Stimulated activated naive CD8-positive, alpha-beta T cell treated with anti-CD3 and anti-CD28 coated beads, Interleukin-15, amount 100 ng/mL, for 72 hours (primary cell): Measurements from ENCODE around the gene PLCB1.

Experiments used
- ATAC-seq: fragments of 150-1000 bp; cut with Tn5 transposase; 2 replicates; pipeline ENCODE4 v1.10.0; 2021; ENCODE audit warnings: mild to moderate bottlenecking, moderate library complexity
- DNase-seq, 2 donors: peaks; one replicate each; pipeline ENCODE4 v3.0.0; 2021 to 2022
- H3K27ac Mint-ChIP-seq, 2 donors: one replicate each; pipeline ENCODE4 v1.8.0; 2022; ENCODE audit warnings: mild to moderate bottlenecking in 2 of 2, mixed read lengths in 2 of 2, moderate library complexity in 2 of 2
- H3K27me3 Mint-ChIP-seq: one replicate; pipeline ENCODE4 v1.8.0; 2022; ENCODE audit warnings: mixed read lengths
- H3K4me1 Mint-ChIP-seq: one replicate; pipeline ENCODE4 v1.8.0; 2022; ENCODE audit warnings: mild to moderate bottlenecking, mixed read lengths
- H3K4me3 Mint-ChIP-seq, 2 donors: one replicate each; pipeline ENCODE4 v1.8.0; 2022; ENCODE audit warnings: mild to moderate bottlenecking in 2 of 2, mixed read lengths in 2 of 2, moderate library complexity in 1 of 2
- H3K9me3 Mint-ChIP-seq, 2 donors: one replicate each; pipeline ENCODE4 v1.8.0; 2022; ENCODE audit warnings: mixed read lengths in 2 of 2

Gene PLCB1

DNA sequence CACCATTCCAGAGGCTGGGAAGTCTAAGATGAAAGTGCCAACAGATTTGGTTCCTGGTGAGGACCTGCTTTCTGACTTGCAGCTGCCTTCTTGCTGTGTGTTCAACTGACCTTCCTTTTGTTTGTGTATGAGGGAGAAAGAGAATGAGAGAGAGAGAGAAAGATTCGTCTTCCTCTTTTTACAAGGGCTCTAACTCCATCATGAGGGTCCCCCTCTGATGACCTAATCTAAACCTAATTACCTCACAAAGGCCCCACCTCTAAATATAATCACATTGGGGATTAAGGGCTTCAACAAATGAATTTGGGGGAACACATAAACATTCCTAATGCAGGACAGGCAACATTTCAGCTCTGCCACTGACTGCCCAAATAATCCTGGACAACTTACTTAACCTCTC lies 130.7 kb downstream of the PLCB1 start:
- DNase-seq (no peak), ATAC-seq (no peak)
- no peaks in the 10 kb centered on the region for H3K27me3 Mint-ChIP-seq
- H3K4me1 Mint-ChIP-seq = no peaks in the 10 kb centered on the region
- H3K4me3 Mint-ChIP-seq = no peak overlapping the region
- no peak overlapping the region for H3K27ac Mint-ChIP-seq
- H3K9me3 Mint-ChIP-seq = no peaks in the 10 kb centered on the region

DNA sequence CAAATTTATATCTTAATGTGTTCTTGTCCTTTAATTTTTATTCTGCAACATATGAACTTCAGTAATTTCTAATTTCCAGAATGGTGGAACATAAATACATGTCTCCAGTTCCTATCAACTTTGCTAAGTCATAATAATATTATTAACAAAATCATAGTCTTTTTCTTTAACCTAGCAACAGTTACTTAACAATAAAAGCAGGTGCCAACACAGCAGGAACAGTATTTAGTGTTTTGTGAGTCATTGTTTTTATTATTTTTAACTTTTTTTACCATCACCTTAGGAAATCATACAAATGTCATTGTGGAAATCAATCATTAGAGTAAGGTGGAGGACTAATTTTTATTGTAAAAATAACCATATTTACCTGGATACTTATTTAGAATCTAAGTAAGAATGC lies 133.5 kb downstream of the PLCB1 start:
- no peaks in the 10 kb centered on the region for H3K9me3 Mint-ChIP-seq
- H3K4me1 Mint-ChIP-seq = no peaks in the 10 kb centered on the region
- DNase-seq (no peak), ATAC-seq (no peak)
- H3K4me3 Mint-ChIP-seq = no peak overlapping the region
- no peak overlapping the region for H3K27ac Mint-ChIP-seq
- H3K27me3 Mint-ChIP-seq = no peaks in the 10 kb centered on the region

DNA sequence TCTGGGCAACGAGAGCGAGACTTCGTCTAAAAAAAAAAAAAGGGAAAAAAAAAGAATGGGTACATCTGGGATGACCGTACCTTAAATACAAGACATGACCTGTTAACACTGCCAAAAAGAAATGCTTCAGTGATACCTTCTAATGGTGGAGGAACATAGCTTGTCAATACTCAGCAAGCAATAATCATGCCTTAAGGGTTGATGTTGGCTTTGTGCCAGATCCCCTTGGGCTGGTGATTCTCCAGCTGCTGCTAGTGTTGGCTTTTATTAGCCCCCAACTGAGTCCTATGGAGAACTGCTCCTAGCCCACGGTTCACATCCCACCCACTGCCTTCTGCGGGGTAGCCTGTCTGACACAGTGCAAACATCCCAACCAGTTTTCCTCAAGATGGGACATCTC lies 134.9 kb downstream of the PLCB1 start:
- H3K9me3 Mint-ChIP-seq = no peaks in the 10 kb centered on the region
- no peak for ATAC-seq
- no peaks in the 10 kb centered on the region for H3K27me3 Mint-ChIP-seq
- peaks cover 8% of the 10 kb centered on the region for H3K4me1 Mint-ChIP-seq
- no peak for DNase-seq
- no peak overlapping the region for H3K27ac Mint-ChIP-seq
- no peak overlapping the region for H3K4me3 Mint-ChIP-seq

DNA sequence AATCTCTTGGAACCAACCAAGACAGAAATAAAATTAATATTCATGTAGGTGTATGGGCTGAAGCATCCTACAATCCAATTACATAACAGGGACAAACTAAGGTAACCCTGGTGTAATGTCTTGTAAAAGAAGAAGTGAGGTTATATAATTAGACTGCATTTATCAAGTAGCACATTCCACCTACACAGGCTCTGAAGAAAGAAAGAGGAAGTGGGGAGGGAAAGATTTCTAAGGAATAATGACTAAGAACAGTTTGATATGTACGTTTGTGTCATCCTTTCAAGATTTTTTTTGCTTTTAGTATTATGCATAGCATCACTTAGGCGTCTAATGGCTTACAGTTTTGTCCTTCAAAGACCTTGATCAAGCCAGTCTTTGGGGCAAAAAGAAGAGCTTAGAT lies 139.7 kb downstream of the PLCB1 start:
- H3K9me3 Mint-ChIP-seq = no peaks in the 10 kb centered on the region
- no peak for DNase-seq
- peaks cover 18% of the 10 kb centered on the region for H3K4me1 Mint-ChIP-seq
- no peak overlapping the region for H3K27ac Mint-ChIP-seq
- H3K4me3 Mint-ChIP-seq = no peak overlapping the region
- H3K27me3 Mint-ChIP-seq = peaks cover 11% of the 10 kb centered on the region
- no peak for ATAC-seq

DNA sequence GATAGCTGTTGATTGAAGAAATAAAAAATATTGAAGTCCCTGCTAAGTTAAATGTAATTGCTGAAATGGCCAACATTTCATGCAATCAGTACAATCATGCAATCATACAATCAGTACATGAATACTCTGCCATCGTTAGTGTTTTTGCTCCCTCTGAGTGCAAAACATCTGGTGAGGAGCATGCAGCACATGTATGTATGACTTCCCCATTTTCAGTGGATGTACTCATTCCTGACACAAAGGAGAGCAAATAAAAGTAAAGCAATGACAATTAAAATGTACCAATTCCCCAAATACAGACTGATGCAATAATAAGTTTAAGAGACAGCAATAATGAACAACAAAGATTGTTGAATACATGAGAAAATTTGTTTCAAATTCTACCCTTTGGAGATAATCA lies 140.7 kb downstream of the PLCB1 start:
- no peaks in the 10 kb centered on the region for H3K9me3 Mint-ChIP-seq
- no peak for DNase-seq
- no peak for ATAC-seq
- H3K27me3 Mint-ChIP-seq = peaks cover 11% of the 10 kb centered on the region
- H3K27ac Mint-ChIP-seq = no peak overlapping the region
- peaks cover 18% of the 10 kb centered on the region for H3K4me1 Mint-ChIP-seq
- H3K4me3 Mint-ChIP-seq = no peak overlapping the region

DNA sequence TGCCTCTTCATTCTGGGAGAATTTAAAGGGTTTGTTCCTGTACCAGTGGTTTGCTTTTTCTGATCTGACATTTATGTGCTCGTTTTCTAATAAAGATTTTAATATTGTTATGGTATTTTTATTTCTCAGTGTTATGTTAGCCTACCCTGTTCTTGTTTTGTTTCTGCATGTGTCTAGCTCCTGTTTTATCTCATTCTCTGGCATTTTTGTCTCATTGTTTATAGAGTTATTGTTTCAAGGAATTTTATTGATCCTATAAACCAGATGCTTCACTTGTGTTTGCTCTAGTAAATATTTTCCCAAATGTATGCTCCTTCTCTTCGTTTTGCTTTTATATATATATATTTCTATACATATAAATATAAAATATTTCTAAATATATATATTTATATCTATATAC lies 152.8 kb downstream of the PLCB1 start:
- Mint-ChIP-seq H3K4me3 (no peak overlapping the region), H3K9me3 (no peaks in the 10 kb centered on the region), H3K4me1 (no peaks in the 10 kb centered on the region), H3K27ac (no peak overlapping the region), H3K27me3 (no peaks in the 10 kb centered on the region)
- DNase-seq = no peak
- ATAC-seq = no peak

DNA sequence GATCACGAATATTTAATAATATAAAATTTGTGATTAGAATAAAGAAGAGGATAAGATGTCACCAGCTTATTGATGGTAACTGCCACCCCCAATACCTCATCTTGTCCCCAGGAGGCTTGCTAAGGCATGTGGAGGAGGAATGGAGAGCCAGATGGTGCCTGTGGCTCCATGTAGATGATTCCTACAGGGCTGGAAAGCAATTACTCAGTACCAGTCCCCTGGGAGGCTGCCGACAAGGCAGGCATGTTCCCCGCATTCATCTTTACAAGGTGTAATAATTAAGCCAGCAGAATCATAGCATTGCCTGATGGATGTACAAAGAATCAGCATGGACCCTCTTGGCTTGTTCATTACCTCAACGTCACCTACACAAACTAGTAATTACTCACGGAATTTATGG lies 155.3 kb downstream of the PLCB1 start:
- Mint-ChIP-seq H3K27me3 (no peaks in the 10 kb centered on the region), H3K4me1 (no peaks in the 10 kb centered on the region), H3K4me3 (no peak overlapping the region), H3K9me3 (no peaks in the 10 kb centered on the region), H3K27ac (no peak overlapping the region)
- ATAC-seq (no peak), DNase-seq (no peak)

DNA sequence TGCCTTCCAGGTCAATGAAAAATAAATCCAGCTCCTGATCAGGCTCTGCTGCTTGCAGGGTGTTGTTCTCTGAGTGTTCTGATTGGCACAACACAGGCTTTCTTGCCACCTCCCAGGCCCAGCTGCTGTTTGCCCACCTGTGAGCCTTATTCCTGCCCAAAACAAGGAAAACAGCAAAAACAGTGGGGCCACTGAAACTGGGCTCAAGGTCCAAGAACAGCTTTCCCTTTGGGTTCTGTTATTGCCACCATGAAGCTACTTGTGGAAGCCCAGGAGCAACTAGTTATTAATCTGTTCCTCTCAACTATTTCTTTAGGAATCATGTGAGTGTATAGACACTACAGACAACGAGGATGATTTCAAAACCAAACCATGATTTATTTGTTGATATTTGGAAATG lies 159.1 kb downstream of the PLCB1 start:
- no peaks in the 10 kb centered on the region for H3K4me1 Mint-ChIP-seq
- H3K27ac Mint-ChIP-seq = no peak overlapping the region
- no peaks in the 10 kb centered on the region for H3K9me3 Mint-ChIP-seq
- DNase-seq (no peak), ATAC-seq (no peak)
- H3K4me3 Mint-ChIP-seq = no peak overlapping the region
- H3K27me3 Mint-ChIP-seq = no peaks in the 10 kb centered on the region

DNA sequence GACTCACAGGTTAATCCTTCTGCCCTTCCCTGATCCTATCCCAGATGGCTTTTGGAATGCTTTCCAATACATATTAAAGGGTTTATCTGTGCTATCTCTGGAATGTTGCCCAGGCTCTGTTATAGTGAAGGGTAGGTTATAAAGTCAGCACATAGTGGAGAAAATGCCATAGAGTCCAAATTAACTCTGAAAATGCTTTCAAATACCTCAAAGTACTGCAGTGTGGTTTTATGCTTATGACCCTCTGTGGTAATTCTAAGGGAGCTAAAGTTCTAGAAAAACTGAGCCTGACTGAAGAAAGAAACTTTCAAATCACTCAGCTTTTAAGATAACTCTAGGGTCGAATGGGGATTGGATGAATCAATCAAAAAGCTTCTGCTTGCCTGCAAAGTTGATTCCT lies 159.8 kb downstream of the PLCB1 start:
- no peaks in the 10 kb centered on the region for H3K4me1 Mint-ChIP-seq
- DNase-seq (no peak), ATAC-seq (no peak)
- H3K9me3 Mint-ChIP-seq = no peaks in the 10 kb centered on the region
- H3K27ac Mint-ChIP-seq = peak overlapping the region in 1 of 2 donors; percentile 88
- no peak overlapping the region for H3K4me3 Mint-ChIP-seq
- no peaks in the 10 kb centered on the region for H3K27me3 Mint-ChIP-seq

DNA sequence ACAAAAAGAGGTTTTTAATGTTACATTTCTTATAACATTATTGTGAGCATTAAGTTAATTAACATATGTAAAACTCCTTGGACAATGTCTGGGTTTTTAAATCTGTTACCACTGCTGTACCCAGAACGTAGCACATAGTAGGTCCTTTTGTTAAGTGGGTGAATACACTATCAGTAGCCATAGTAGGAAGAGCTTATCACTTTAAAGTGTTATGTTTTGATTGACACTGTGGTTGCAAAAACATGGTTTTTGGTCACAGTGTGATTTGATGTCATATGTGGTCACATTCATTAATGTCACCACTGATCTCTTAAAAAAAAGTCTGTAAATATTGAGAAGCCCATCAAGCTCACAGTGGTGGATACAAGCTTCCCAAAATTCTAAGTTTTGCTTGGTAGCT lies 160.7 kb downstream of the PLCB1 start:
- Mint-ChIP-seq H3K27ac (no peak overlapping the region), H3K4me1 (no peaks in the 10 kb centered on the region), H3K27me3 (no peaks in the 10 kb centered on the region), H3K4me3 (no peak overlapping the region), H3K9me3 (no peaks in the 10 kb centered on the region)
- ATAC-seq = no peak
- DNase-seq = no peak

DNA sequence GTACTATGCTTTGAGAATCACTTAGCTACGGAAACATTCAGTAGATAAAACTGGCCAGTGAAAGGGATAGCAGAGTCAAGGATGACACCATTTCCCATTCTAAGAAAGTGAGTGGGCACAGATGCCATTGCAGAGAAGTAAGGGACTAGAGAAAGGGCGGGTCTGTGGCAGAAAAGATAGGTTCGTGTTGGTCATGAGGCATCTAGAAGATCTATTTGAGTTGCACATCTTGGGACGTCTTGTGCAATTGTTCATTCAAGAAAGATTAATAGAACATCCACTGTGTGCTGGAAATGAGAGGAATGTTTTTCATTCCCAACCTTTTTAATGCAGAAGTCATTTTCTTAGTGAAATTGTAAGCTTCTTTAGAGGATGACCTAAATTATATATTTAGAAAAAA lies 161.7 kb downstream of the PLCB1 start:
- no peak overlapping the region for H3K4me3 Mint-ChIP-seq
- no peak for ATAC-seq
- H3K27me3 Mint-ChIP-seq = no peaks in the 10 kb centered on the region
- H3K9me3 Mint-ChIP-seq = no peaks in the 10 kb centered on the region
- H3K27ac Mint-ChIP-seq = no peak overlapping the region
- no peaks in the 10 kb centered on the region for H3K4me1 Mint-ChIP-seq
- no peak for DNase-seq

DNA sequence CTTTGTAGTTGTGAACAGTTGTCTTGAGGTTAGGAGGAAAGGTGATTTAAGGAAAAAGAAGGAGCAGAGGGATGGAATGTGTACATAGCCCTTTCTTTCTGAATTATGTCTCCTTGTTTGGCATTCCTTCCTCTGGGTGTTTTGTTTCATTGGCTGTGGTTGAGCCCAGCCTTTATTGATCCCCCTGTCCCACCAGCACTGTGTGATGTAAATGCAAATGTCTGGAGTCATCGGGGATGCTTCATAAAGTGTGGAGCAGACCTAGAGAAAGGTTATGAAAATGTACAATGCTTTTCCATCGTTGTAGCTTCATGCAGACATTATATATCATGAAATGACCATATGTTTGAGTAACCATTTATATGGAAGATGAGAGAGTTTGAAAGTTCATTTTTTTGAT lies 164.5 kb downstream of the PLCB1 start:
- DNase-seq (no peak), ATAC-seq (no peak)
- Mint-ChIP-seq H3K9me3 (no peaks in the 10 kb centered on the region), H3K27me3 (no peaks in the 10 kb centered on the region), H3K27ac (no peak overlapping the region), H3K4me3 (no peak overlapping the region), H3K4me1 (no peaks in the 10 kb centered on the region)

DNA sequence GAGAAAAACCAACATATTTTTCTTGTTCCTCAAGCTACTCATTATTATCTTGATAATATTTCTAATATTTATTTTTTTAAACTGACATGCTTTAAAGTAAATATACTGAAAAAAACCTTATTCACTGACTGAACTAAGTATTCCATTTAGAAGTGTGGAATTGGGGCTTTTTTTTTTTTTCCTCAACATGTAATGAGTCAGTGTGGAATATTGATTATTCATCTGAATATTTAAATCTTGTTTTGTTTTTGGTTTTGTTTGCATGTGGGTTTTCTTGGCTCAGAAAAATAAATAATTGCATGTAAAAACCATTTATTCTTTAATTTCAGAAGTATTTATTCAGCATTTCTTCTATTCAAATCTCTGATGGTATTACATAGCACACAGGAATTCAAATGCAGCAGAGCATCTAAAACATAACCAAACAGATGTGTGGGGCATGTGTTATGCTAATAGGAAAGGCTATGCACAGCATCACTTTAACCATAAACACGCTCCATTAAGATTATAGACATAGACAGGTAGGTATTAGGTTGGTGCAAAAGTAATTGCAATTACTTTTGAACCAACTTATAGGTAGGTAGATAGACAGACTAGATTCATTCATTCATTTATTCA lies 166.5 kb downstream of the PLCB1 start:
- Mint-ChIP-seq H3K4me3 (no peak overlapping the region), H3K27me3 (no peaks in the 10 kb centered on the region), H3K9me3 (no peaks in the 10 kb centered on the region), H3K27ac (no peak overlapping the region), H3K4me1 (no peaks in the 10 kb centered on the region)
- ATAC-seq (no peak), DNase-seq (no peak)

DNA sequence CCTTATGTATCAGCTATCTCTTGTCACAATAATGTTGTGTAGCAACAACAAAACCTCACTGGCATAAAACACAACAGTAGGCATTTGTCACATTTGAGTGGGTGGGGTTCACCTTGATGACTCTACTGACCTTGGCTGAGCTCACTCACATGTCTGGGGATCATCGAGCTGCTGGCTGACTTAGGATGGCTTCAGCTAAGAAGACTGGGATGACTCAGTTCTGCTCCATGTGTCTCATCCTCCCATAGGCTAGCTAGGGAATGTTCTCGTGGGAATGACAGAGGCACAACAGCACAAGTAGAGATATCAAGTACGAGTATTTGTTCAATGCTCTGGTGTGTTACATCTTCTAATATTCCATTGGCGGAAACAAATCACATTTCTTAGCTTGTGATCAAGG lies 167.9 kb downstream of the PLCB1 start:
- no peaks in the 10 kb centered on the region for H3K9me3 Mint-ChIP-seq
- DNase-seq (no peak), ATAC-seq (no peak)
- no peaks in the 10 kb centered on the region for H3K27me3 Mint-ChIP-seq
- no peak overlapping the region for H3K27ac Mint-ChIP-seq
- H3K4me3 Mint-ChIP-seq = no peak overlapping the region
- H3K4me1 Mint-ChIP-seq = no peaks in the 10 kb centered on the region

DNA sequence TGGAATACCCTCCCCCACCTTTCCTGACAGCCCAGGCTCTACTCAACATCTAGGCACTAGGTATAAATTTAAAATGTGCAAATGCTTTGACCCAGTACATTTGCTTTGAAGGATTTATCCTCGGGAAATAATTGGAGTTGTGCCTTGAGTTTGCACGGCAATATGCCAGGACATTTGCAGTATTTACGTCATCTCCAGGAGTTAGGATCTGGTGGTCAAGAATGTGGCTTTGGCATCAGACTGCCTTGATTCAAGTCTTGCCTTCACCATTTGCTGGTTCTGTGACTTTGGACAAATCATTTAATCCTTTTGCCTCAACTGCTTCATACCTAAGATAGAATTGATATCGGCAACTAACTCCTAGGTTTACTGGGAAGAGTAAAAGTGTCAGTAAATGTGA lies 169.6 kb downstream of the PLCB1 start:
- no peaks in the 10 kb centered on the region for H3K9me3 Mint-ChIP-seq

DNA sequence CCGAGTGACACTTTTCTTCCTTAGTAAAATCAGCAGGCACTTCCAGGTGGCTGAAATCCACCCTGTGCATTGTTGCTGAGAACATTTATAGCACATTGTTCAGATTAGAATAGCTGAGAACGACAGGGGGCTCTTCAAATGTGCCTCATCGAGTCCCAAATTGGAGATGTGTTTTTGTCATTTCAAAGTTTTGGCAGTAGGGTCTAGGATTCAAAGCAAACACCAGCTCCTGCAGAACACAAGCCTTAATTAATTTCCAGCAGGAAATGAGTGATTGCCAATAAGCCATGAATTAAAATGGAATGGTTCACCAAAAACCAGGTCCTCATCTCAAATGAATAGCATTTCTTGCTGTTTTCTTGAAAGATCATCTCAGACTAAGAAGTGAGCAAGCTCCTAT lies 171.6 kb downstream of the PLCB1 start:
- ATAC-seq (no peak), DNase-seq (no peak)
- Mint-ChIP-seq H3K9me3 (no peaks in the 10 kb centered on the region), H3K4me1 (peaks cover 8% of the 10 kb centered on the region), H3K4me3 (no peak overlapping the region), H3K27me3 (no peaks in the 10 kb centered on the region), H3K27ac (no peak overlapping the region)

More for the DNA sequence above, 169.6 kb downstream of the PLCB1 start:
- no peak overlapping the region for H3K4me3 Mint-ChIP-seq
- ATAC-seq (no peak), DNase-seq (no peak)
- no peaks in the 10 kb centered on the region for H3K27me3 Mint-ChIP-seq
- H3K27ac Mint-ChIP-seq = no peak overlapping the region
- peaks cover 8% of the 10 kb centered on the region for H3K4me1 Mint-ChIP-seq

DNA sequence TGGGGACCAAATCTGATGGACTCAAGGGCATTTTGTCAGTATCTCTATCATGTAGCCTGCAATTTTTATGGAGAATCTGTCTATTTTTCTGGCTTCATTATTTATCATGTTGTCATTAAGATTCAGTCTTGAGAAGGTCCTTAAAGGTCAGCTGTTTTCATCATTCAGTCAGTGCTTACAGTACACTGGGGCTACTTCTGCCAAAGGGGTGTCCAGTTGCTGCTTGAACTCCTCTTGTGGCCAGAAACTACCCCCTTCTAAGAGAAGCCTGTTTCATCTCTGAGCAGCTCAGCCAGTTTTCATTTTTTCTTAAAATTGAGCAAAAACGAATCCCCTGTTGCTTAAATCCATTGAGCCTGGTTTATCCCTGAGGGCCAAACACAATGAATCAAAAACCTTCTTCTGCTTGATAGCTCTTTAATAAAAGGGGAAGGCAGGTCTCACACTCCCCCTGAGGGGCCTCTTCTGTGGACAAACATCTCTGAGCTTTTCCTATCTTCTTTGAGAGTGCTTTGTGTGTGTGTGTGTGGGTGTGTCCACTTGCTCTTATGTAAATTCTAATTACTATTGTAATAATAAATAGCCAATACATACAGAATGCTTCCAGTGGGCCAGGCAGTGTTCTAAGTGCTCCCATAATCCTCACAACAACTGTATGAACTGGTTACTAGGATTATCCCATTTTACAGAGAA lies 172.2 kb downstream of the PLCB1 start:
- DNase-seq = no peak

More for the DNA sequence above, 172.2 kb downstream of the PLCB1 start:
- Mint-ChIP-seq H3K4me1 (peaks cover 8% of the 10 kb centered on the region), H3K27me3 (no peaks in the 10 kb centered on the region), H3K27ac (no peak overlapping the region), H3K4me3 (no peak overlapping the region), H3K9me3 (no peaks in the 10 kb centered on the region)
- ATAC-seq = no peak
